HepG2 (cell line): ENCODE data around the gene TUFM. TPM values are rescaled to one million over a fixed set of nuclear protein-coding genes. Genes with fewer than 3 reads are reported as not detected.

ENCODE experiments used
- HOXD1 ChIP-seq: sonication (generic); formaldehyde crosslinking; IDR thresholded peaks from 2 replicates; pipeline ENCODE4 v1.5.0; 2020; ENCODE audit warnings: missing genetic modification reagents
- KDM2A ChIP-seq: sonication (generic); formaldehyde crosslinking; IDR thresholded peaks from 2 replicates; pipeline ENCODE4 v1.4.0; 2020; ENCODE audit warnings: low read depth, missing genetic modification reagents, borderline replicate concordance
- MAF1 ChIP-seq: sonication (generic); formaldehyde crosslinking; IDR thresholded peaks from 2 replicates; pipeline ENCODE4 v1.5.0; 2020; ENCODE audit warnings: missing genetic modification reagents, borderline replicate concordance
- MTA1 ChIP-seq: sonication (generic); formaldehyde crosslinking; IDR thresholded peaks from 2 replicates; pipeline ENCODE4 v1.4.0; 2020; ENCODE audit warnings: missing genetic modification reagents, mild to moderate bottlenecking, borderline replicate concordance
- NFKB2 ChIP-seq: sonication (generic); formaldehyde crosslinking; IDR thresholded peaks from 2 replicates; pipeline ENCODE4 v1.4.0; 2020; ENCODE audit warnings: missing genetic modification reagents, borderline replicate concordance
- POGZ ChIP-seq: sonication (generic); formaldehyde crosslinking; IDR thresholded peaks from 2 replicates; pipeline ENCODE4 v1.4.0; 2020; ENCODE audit warnings: mild to moderate bottlenecking, missing genetic modification reagents
- ZBTB38 ChIP-seq: sonication (generic); formaldehyde crosslinking; IDR thresholded peaks from 2 replicates; pipeline ENCODE4 v1.5.1; 2020; ENCODE audit warnings: mild to moderate bottlenecking, missing genetic modification reagents
- ZBTB7B ChIP-seq: sonication (generic); formaldehyde crosslinking; IDR thresholded peaks from 2 replicates; pipeline ENCODE4 v1.4.0; 2020; ENCODE audit warnings: missing genetic modification reagents
- ZFP1 ChIP-seq: IDR thresholded peaks from 2 replicates; pipeline ENCODE4 v1.6.1; 2016
- ZMAT3 ChIP-seq: sonication (generic); formaldehyde crosslinking; conservative IDR thresholded peaks from 2 replicates; pipeline ENCODE4 v1.7.0; 2021; ENCODE audit warnings: missing genetic modification reagents
- ZNF10 ChIP-seq: sonication (generic); formaldehyde crosslinking; IDR thresholded peaks from 2 replicates; pipeline ENCODE4 v1.4.0; 2020; ENCODE audit warnings: mild to moderate bottlenecking, low read depth, missing genetic modification reagents, borderline replicate concordance
- ZNF124 ChIP-seq: sonication (generic); formaldehyde crosslinking; IDR thresholded peaks from 2 replicates; pipeline ENCODE4 v1.4.0; 2020; ENCODE audit warnings: missing genetic modification reagents
- ZNF207 ChIP-seq: fragments of 450-650 bp; IDR thresholded peaks from 2 replicates; pipeline ENCODE4 v1.6.1; 2016; ENCODE audit warnings: antibody characterized with exemption, borderline replicate concordance
- ZNF234 ChIP-seq: sonication (generic); formaldehyde crosslinking; conservative IDR thresholded peaks from 2 replicates; pipeline ENCODE4 v1.5.1; 2020; ENCODE audit warnings: mild to moderate bottlenecking, missing genetic modification reagents
- ZNF543 ChIP-seq: sonication (generic); formaldehyde crosslinking; IDR thresholded peaks from 2 replicates; pipeline ENCODE4 v1.4.0; 2020; ENCODE audit warnings: mild to moderate bottlenecking, missing genetic modification reagents
- ZNF589 ChIP-seq: sonication (generic); formaldehyde crosslinking; conservative IDR thresholded peaks from 2 replicates; pipeline ENCODE4 v1.8.0; 2022; ENCODE audit warnings: mild to moderate bottlenecking, moderate library complexity, missing genetic modification reagents
- ZNF782 ChIP-seq: sonication (generic); formaldehyde crosslinking; IDR thresholded peaks from 2 replicates; pipeline ENCODE4 v1.4.0; 2020; ENCODE audit warnings: missing genetic modification reagents, mild to moderate bottlenecking, borderline replicate concordance
- ZNF792 ChIP-seq: IDR thresholded peaks from 2 replicates; pipeline ENCODE4 v1.6.1; 2016
- ZNF883 ChIP-seq: sonication (generic); formaldehyde crosslinking; IDR thresholded peaks from 2 replicates; pipeline ENCODE4 v1.5.1; 2020; ENCODE audit warnings: mild to moderate bottlenecking, missing genetic modification reagents; ENCODE audit errors: not compliant biosample characterization
- polyA plus RNA-seq, 8 experiments: library from polyadenylated mRNA; depleted of rRNA in 3 of 8; stranded (reverse) in 7 of 8; unstranded in 1 of 8; fragments of >200 nt; fragmentation: Illumina TruSeq in 4 of 8; extraction: Trizol in 4 of 8; gene quantifications; 2 replicates each; pipeline versions ENCODE4 v1.2.1 to v1.2.3, GENCODE V29; 2011 to 2016; ENCODE audit warnings: low read depth in 4 of 8, missing spikeins in 1 of 8, mixed read lengths in 1 of 8; ENCODE audit not compliant: insufficient read depth in 1 of 8
- total RNA-seq, 5 experiments: library from RNA; depleted of rRNA; stranded (reverse); fragments of >200 nt; fragmentation: Illumina TruSeq; extraction: Trizol; gene quantifications; 2 replicates each; pipeline ENCODE4 v1.2.3, GENCODE V29; 2016; ENCODE audit warnings: low read depth in 1 of 5
- TF ChIP-seq, protein P1 (sequence below): sonication (generic); formaldehyde crosslinking; IDR thresholded peaks from 2 replicates; pipeline ENCODE4 v1.4.0; 2020; ENCODE audit warnings: missing genetic modification reagents
- TF ChIP-seq, protein P2 (sequence below): IDR thresholded peaks from 2 replicates; pipeline ENCODE4 v1.6.1; 2016; ENCODE audit warnings: missing compliant biosample characterization, missing genetic modification reagents, borderline replicate concordance
- TF ChIP-seq, protein P3 (sequence below): sonication (generic); formaldehyde crosslinking; IDR thresholded peaks from 2 replicates; pipeline ENCODE4 v1.5.0; 2020; ENCODE audit warnings: missing genetic modification reagents
- TF ChIP-seq, protein P4 (sequence below): sonication (generic); formaldehyde crosslinking; IDR thresholded peaks from 2 replicates; pipeline ENCODE4 v1.8.1; 2023; ENCODE audit warnings: mild to moderate bottlenecking, missing genetic modification reagents

Gene TUFM
- total and polyA plus RNA-seq, 2 of the 13 experiments (the other 11 are each of a cell fraction or from before 2014, with no cell fraction given) = 206 to 298 TPM

DNA sequence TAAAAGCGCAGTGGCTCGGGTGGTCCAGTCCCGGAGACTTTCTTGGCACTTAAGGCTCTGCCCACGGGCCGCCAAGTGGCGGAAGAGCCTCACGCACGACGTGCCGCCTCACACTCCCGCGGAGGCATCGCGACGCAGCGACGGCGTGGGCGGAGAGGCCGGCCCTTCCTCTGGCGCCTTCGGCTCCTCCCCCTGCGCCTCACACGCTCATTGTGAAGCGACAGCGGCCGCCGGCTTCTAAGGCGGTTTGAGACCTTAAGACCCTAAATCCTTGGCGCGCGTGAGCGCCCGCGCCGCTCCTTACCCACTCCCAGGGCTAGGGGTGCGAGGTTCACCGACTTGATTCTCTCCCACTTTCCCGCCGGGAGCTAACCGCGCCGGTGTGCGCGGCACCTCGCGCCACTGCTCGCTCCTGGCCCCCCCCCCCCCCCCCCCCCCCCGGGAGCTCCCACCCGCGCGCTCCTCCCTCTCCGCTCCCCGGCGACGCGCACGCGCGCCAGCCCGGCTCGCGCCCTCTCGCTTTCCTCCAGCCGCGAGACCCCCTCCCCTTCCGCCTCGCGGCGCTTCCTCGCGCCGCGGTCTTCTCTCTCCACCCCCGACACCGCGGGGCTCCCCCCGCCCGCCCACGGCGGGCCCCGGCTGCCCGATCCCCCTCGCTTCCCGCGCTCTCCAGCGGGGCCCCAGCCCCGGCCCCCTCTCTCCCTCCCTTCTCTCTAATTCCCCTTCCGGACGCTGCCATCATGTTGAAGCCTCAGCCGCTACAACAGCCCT, 23.4 kb downstream of the TUFM start, which contains the start of gene ATXN2L (continued):
- TF ChIP-seq, protein P1, sequence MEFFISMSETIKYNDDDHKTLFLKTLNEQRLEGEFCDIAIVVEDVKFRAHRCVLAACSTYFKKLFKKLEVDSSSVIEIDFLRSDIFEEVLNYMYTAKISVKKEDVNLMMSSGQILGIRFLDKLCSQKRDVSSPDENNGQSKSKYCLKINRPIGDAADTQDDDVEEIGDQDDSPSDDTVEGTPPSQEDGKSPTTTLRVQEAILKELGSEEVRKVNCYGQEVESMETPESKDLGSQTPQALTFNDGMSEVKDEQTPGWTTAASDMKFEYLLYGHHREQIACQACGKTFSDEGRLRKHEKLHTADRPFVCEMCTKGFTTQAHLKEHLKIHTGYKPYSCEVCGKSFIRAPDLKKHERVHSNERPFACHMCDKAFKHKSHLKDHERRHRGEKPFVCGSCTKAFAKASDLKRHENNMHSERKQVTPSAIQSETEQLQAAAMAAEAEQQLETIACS (CRISPR knock-in tag) = peak; percentile 93
- TF ChIP-seq ZNF589 (CRISPR knock-in tag) = peak; percentile 78; the same call in 1 of the 2 replicates
- TF ChIP-seq ZNF234 (CRISPR knock-in tag) = no peak
- peak; percentile 92 for TF ChIP-seq ZFP1 (CRISPR knock-in tag)
- peak; percentile 96 for TF ChIP-seq ZBTB7B (CRISPR knock-in tag)
- no peak for TF ChIP-seq ZNF207
- peak; percentile 80; the same call in 1 of the 2 replicates for TF ChIP-seq ZNF10 (CRISPR knock-in tag)
- TF ChIP-seq, protein P2, sequence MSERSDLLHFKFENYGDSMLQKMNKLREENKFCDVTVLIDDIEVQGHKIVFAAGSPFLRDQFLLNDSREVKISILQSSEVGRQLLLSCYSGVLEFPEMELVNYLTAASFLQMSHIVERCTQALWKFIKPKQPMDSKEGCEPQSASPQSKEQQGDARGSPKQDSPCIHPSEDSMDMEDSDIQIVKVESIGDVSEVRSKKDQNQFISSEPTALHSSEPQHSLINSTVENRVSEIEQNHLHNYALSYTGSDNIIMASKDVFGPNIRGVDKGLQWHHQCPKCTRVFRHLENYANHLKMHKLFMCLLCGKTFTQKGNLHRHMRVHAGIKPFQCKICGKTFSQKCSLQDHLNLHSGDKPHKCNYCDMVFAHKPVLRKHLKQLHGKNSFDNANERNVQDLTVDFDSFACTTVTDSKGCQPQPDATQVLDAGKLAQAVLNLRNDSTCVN (CRISPR knock-in tag) = peak; percentile 87
- TF ChIP-seq NFKB2 = peak; percentile 93; the same call in 1 of the 2 replicates
- peak; percentile 81 for TF ChIP-seq ZNF883
- peak; percentile 96 for TF ChIP-seq ZNF792
- peak; percentile 100 for TF ChIP-seq ZBTB38 (CRISPR knock-in tag)
- no peak for TF ChIP-seq ZNF543 (CRISPR knock-in tag)
- peak; percentile 89 for TF ChIP-seq HOXD1 (CRISPR knock-in tag)
- TF ChIP-seq, protein P3, sequence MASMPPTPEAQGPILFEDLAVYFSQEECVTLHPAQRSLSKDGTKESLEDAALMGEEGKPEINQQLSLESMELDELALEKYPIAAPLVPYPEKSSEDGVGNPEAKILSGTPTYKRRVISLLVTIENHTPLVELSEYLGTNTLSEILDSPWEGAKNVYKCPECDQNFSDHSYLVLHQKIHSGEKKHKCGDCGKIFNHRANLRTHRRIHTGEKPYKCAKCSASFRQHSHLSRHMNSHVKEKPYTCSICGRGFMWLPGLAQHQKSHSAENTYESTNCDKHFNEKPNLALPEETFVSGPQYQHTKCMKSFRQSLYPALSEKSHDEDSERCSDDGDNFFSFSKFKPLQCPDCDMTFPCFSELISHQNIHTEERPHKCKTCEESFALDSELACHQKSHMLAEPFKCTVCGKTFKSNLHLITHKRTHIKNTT (CRISPR knock-in tag) = peak; percentile 42; the same call in 1 of the 2 replicates
- TF ChIP-seq, protein P4, sequence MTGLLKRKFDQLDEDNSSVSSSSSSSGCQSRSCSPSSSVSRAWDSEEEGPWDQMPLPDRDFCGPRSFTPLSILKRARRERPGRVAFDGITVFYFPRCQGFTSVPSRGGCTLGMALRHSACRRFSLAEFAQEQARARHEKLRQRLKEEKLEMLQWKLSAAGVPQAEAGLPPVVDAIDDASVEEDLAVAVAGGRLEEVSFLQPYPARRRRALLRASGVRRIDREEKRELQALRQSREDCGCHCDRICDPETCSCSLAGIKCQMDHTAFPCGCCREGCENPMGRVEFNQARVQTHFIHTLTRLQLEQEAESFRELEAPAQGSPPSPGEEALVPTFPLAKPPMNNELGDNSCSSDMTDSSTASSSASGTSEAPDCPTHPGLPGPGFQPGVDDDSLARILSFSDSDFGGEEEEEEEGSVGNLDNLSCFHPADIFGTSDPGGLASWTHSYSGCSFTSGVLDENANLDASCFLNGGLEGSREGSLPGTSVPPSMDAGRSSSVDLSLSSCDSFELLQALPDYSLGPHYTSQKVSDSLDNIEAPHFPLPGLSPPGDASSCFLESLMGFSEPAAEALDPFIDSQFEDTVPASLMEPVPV = peak; percentile 82; the same call in 1 of the 2 replicates
- 0 out of 2 replicates have a peak, but pooled peaks have one; percentile 27 for TF ChIP-seq ZNF782 (CRISPR knock-in tag)
- peak; percentile 93 for TF ChIP-seq ZNF124 (CRISPR knock-in tag)
- TF ChIP-seq ZMAT3 (CRISPR knock-in tag) = peak; percentile 86
- peak; percentile 98 for TF ChIP-seq MTA1 (CRISPR knock-in tag)
- TF ChIP-seq KDM2A (CRISPR knock-in tag) = peak; percentile 100
- TF ChIP-seq MAF1 (CRISPR knock-in tag) = peak; percentile 93; the same call in 1 of the 2 replicates
- peak; percentile 98 for TF ChIP-seq POGZ (CRISPR knock-in tag)
